Small intestine (tissue), 7 donors: ENCODE results near the gene POLN. TPM values are rescaled to one million over a fixed set of nuclear protein-coding genes. Genes with fewer than 3 reads are reported as not detected.
A peak's percentile ranks its signal among the peaks of the same experiment; 100 is the strongest.

Experiments used
- DNase-seq, 2 donors: peaks; one replicate each; pipeline versions ENCODE4 v3.0.0 to v3.0.0-alpha.2; 2013
- FAIRE-seq: peaks from 2 replicates; lab custom pipeline; 2012; peaks lifted over from hg19 to GRCh38; lab: Jason Lieb, UNC
- H3K27ac ChIP-seq, 3 donors: one replicate each; pipeline ENCODE4 v1.5.1; 2013; ENCODE audit warnings: low read length in 2 of 3, mild to moderate bottlenecking in 2 of 3, control low read depth in 1 of 3, inconsistent platforms in 1 of 3, low read depth in 1 of 3, moderate library complexity in 1 of 3
- H3K27me3 ChIP-seq, 3 donors: one replicate each; pipeline ENCODE4 v1.6.1; 2013; ENCODE audit warnings: low read length in 3 of 3, inconsistent platforms in 1 of 3; ENCODE audit not compliant: control insufficient read depth in 3 of 3, insufficient read depth in 3 of 3
- H3K36me3 ChIP-seq, 3 donors: one replicate each; pipeline ENCODE4 v1.6.1; 2013; ENCODE audit warnings: low read length in 3 of 3, inconsistent platforms in 1 of 3, low read depth in 1 of 3, mild to moderate bottlenecking in 1 of 3, moderate library complexity in 1 of 3; ENCODE audit not compliant: control insufficient read depth in 3 of 3, insufficient read depth in 2 of 3
- H3K4me1 ChIP-seq, 3 donors: one replicate each; pipeline ENCODE4 v1.6.1; 2013; ENCODE audit warnings: low read length in 2 of 3, inconsistent platforms in 1 of 3, low read depth in 1 of 3, mild to moderate bottlenecking in 1 of 3, moderate library complexity in 1 of 3; ENCODE audit not compliant: control insufficient read depth in 3 of 3, insufficient read depth in 2 of 3
- H3K4me3 ChIP-seq, 3 donors: one replicate each; pipeline ENCODE4 v1.5.1; 2013; ENCODE audit warnings: low read length in 3 of 3, control low read depth in 1 of 3, inconsistent platforms in 1 of 3, low read depth in 1 of 3, mild to moderate bottlenecking in 1 of 3, moderate library complexity in 1 of 3
- H3K9me3 ChIP-seq, 2 donors: one replicate each; pipeline ENCODE4 v1.6.1; 2013; ENCODE audit warnings: low read depth in 1 of 2, low read length in 1 of 2; ENCODE audit not compliant: control insufficient read depth in 2 of 2, insufficient read depth in 1 of 2
- WGBS, 3 donors: extraction: QIAGEN DNeasy Blood & Tissue Kit; methylation state at CpG; one replicate each; pipeline ENCODE4 v1.1.7; 2013; 5-methylcytosine and 5-hydroxymethylcytosine counted together
- polyA plus RNA-seq, 4 donors: library from polyadenylated mRNA; stranded (reverse) in 3 of 4; unstranded in 1 of 4; fragments of 200-250 nt in 3 of 4; fragments of 120-200 nt in 1 of 4; gene quantifications; one replicate each; pipeline versions ENCODE4 v1.2.1 to v1.2.3, GENCODE V29; 2013
- donor health status: healthy with polysubstance abuse.
- donor health status: control.
- donor health status: control.
- donor health status: Bipolar disorder and iron deficiency.
- donor health status: healthy.

The POLN gene
- polyA plus RNA-seq, 4 donors: 0.89 to 2.2 (median 1.2) TPM

DNA sequence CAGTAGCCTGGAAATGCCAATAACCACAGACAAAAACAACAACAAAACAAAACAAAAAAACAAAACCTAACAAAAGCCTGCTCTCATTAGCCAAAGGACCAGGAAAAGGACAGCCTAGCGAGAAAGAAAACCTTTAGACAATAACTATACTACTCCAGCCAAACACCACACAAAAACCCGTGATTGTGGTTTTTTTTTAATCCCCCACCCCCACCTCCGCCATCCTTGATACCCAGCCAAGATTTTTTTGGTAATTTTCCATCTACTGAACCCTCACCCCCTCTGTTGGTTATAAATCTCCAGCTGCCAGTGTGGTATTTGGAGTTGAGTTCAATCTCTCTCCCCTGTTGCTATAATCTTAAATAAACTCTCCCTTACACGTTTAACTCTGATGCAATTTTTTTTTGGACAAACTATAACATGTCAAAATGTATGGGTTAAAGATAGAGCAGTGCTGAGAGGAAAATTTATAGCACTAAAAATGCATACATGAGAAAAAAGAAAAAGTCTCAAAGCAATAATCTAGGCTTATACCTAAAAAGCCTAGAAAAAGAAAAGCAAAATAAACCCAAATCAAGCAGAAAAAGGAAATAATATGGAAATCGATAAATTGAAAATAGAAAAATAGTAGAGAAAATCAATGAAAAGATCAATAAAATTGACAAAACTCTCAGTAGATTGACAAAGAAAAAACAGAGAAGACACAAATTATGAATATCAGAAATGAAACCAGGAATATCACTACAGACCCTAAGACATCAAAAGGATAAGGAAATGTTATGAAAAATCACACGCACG lies 99.1 kb downstream of the POLN start:
- Histone ChIP-seq H3K27ac (no peak overlapping the region), H3K4me3 (no peak overlapping the region), H3K9me3 (no peaks in the 10 kb centered on the region), H3K36me3 (no peaks in the 10 kb centered on the region), H3K4me1 (no peaks in the 10 kb centered on the region), H3K27me3 (no peaks in the 10 kb centered on the region)
- FAIRE-seq (no peak), DNase-seq (no peak)
- 67 to 76% (median 70%) methylated on average over 7 of the region's 7 CpGs for WGBS, 3 donors

DNA sequence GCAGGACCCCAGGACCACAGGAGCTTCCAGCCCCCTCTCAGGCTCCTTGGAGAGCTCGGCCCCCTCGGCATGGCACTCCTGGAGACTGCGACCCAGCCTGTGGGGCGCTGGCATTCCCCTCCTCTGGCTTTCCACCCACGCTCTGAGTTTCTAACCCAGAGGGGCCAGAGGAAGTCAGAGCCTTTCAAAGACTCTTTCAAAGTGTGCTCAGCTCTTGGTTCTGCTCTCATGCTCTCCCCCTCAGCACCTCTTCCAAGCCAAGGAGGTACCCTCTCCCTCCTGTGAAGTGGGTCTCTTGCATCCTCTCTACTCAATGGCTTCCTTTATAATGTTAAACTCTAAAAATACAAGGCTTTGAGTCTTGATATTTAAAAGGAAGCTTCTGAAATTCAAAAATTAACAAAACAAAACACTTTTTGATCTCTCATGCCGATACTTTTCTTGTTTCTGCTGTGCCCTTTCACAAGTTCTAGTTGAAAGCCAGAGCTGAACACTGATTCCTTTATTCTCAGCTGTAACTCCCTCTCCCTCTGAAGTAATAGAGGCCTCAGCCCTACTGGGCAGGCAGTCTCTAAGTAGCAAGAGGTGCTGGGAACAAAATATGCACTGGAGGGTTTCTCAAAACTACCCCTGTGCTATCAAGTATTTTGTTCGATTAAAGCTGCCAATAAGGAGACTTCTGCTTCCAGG lies 100.0 kb downstream of the POLN start:
- H3K36me3 ChIP-seq: no peaks in the 10 kb centered on the region
- DNase-seq: no peak
- WGBS, 3 donors: 69 to 87% (median 79%) methylated on average over 7 of the region's 7 CpGs
- no peak for FAIRE-seq
- no peaks in the 10 kb centered on the region for H3K27me3 ChIP-seq
- H3K4me3 ChIP-seq: no peak overlapping the region
- H3K27ac ChIP-seq: no peak overlapping the region
- no peaks in the 10 kb centered on the region for H3K4me1 ChIP-seq
- H3K9me3 ChIP-seq: no peaks in the 10 kb centered on the region

DNA sequence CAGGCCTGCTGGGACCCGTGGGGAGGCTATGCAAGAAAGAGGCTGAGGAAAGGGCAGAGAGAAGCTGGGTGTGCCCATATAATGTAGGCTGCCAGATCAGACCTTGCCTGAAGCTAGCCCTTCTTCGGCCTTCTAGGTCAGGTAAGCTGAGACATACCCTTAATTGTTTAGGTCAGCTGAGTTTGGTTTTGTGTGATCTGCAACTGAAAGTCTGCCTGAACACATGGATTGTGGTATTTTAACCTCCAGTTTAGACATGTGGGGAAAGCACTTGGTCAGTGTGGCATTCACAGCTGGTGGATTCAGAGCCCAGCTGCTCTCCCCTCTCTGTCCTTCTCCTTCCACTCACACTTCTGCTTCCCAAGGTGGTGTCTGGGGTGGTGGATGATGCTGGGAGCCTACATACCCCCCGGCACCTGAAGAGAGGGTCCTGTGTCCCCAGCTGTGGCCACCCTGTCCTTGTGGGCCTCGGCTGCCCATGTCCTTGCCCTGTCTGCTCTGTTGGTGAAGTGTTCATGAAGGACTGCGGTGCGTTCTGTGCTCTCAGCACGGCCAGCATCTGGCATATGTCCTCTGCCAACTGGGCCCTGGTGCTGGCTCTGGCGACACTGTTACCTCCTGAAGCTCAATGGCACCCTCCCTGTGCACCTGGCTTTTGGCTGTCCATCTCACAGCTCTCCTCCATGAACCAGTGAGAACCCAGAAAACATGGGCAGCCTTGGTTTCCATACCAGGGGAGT lies 100.7 kb downstream of the POLN start:
- Histone ChIP-seq H3K4me3 (no peak overlapping the region), H3K4me1 (no peaks in the 10 kb centered on the region), H3K27me3 (no peaks in the 10 kb centered on the region), H3K36me3 (no peaks in the 10 kb centered on the region), H3K27ac (no peak overlapping the region), H3K9me3 (no peaks in the 10 kb centered on the region)
- no peak for FAIRE-seq
- 86 to 88% (median 86%) methylated on average over 8 of the region's 8 CpGs for WGBS, 3 donors
- no peak for DNase-seq

DNA sequence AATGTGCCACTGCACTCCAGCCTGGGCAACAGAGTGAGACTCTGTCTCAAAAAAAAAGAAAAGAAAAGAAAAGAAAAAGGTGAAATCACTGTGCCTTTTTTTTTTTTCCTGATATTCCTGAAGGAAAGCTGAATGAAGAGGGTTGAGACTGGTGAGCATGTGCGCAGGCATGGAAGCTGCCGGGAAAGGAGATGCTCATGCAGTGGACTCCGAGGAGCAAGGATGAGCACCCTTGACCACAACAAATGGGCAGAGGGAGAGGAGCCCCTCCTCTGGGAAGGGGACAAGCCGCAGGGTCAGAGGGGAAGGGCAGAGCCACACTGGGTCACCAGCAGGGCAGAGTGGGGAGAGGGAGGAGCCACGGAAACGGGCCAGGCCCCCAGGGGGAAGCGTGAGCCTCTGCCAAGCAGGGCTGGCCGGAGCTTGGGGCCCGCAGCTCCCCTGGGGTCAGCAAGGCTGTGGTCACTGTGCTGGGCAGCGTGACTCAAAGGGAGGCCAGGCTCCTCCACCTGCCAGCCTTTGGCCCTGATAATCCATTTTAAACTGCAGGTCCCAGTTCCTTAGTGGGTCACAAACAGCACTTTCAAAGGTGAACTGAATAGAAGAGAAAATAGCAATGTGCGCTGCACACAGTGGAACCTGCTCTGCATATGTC lies 102.9 kb downstream of the POLN start:
- WGBS, 3 donors: 64 to 84% (median 79%) methylated on average over 11 of the region's 11 CpGs
- Histone ChIP-seq H3K4me3 (no peak overlapping the region), H3K27me3 (no peaks in the 10 kb centered on the region), H3K36me3 (no peaks in the 10 kb centered on the region), H3K27ac (no peak overlapping the region), H3K4me1 (no peaks in the 10 kb centered on the region), H3K9me3 (no peaks in the 10 kb centered on the region)
- no peak for DNase-seq
- FAIRE-seq: no peak

DNA sequence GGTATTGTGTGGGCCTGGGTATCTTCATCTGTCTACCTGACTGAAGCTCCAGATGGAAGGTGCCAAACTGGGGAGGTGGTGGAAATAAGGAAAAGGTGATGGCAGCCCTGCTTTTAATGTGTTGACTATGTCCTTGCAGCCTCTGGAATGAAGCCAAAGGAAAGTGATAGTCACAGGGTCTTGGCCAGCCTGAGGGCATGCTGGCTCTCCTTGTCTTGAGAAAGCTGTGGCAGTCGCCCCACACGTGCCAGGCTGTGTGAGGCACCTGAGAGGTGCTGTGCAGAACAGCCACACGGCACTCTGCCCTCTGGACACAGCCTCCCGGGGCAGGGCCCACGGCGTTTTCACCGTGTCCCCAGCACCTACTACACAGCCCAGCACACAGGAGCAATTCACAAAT lies 105.2 kb downstream of the POLN start:
- FAIRE-seq (no peak), DNase-seq (no peak)
- Histone ChIP-seq H3K36me3 (no peaks in the 10 kb centered on the region), H3K27me3 (no peaks in the 10 kb centered on the region), H3K9me3 (peaks cover 0 to 10% of the 10 kb centered on the region in 2 donors), H3K4me1 (no peaks in the 10 kb centered on the region), H3K4me3 (no peak overlapping the region), H3K27ac (no peak overlapping the region)
- 29 to 74% (median 30%) methylated on average over 7 of the region's 7 CpGs for WGBS, 3 donors

DNA sequence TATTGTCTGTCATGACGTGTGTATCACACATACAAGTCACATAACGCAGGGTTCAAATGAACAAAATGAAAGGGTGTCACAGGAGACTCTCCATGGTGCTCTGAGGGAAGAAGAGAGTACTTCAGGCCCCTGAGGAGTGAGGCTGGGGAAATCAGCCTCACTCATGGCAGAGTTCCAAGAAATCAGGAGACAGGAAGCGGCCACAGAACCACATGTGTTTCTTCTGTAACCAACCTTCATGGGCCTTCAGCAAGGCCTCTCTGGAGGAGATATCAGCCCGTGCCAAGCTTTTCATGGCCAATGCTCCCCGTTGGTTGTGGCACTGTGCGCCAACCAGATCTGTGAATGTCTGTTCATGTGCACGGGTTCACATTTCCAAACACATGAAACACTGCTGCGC lies 106.8 kb downstream of the POLN start:
- no peak overlapping the region for H3K4me3 ChIP-seq
- DNase-seq: peak; percentile 8 to 20
- 61 to 71% (median 65%) methylated on average over 8 of the region's 8 CpGs for WGBS, 3 donors
- no peaks in the 10 kb centered on the region for H3K4me1 ChIP-seq
- no peaks in the 10 kb centered on the region for H3K27me3 ChIP-seq
- FAIRE-seq: no peak
- H3K36me3 ChIP-seq: no peaks in the 10 kb centered on the region
- H3K27ac ChIP-seq: no peak overlapping the region
- peaks cover 0 to 13% of the 10 kb centered on the region in 2 donors for H3K9me3 ChIP-seq

DNA sequence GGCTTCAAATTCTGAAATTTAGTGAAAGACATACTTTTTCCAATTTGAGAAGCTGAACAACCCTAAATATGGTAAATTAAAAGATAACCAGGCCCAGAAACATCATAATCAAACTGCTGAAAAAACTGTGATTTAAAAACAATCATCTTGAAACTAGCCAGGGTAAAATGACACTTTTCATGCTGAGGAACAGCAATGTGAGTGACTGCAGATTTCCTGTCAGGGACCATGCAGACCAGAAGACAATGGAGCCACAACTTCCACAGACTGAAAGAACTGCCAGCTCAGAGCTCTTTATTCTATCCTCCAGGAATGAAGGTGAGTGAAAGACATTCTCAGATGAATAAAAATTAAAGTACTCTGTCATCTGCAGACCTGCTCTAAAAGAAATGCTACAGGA lies 109.5 kb downstream of the POLN start:
- H3K4me3 ChIP-seq: no peak overlapping the region
- H3K9me3 ChIP-seq: peaks cover 0 to 13% of the 10 kb centered on the region in 2 donors
- no peaks in the 10 kb centered on the region for H3K4me1 ChIP-seq
- FAIRE-seq (no peak), DNase-seq (no peak)
- no peaks in the 10 kb centered on the region for H3K27me3 ChIP-seq
- H3K27ac ChIP-seq: no peak overlapping the region
- no peaks in the 10 kb centered on the region for H3K36me3 ChIP-seq
